Ureter (tissue), 1 donor: ENCODE measurements around the gene MDP1. TPM values are rescaled to one million over a fixed set of nuclear protein-coding genes. Genes with fewer than 3 reads are reported as not detected.
A peak's percentile ranks its signal among the peaks of the same experiment; 100 is the strongest.

Experiments used
- DNase-seq: peaks from one replicate; pipeline ENCODE4 v3.0.0-alpha.2; 2020; ENCODE audit warnings: low spot score
- total RNA-seq: library from RNA; stranded (reverse); gene quantifications from one replicate; pipeline ENCODE4 v1.2.4, GENCODE V29; 2023
- donor health status: DM: yes; HTN: yes; CAD: no.

MDP1 gene
- total RNA-seq, 1 donor from 2014 or later = 17.0 TPM

DNA sequence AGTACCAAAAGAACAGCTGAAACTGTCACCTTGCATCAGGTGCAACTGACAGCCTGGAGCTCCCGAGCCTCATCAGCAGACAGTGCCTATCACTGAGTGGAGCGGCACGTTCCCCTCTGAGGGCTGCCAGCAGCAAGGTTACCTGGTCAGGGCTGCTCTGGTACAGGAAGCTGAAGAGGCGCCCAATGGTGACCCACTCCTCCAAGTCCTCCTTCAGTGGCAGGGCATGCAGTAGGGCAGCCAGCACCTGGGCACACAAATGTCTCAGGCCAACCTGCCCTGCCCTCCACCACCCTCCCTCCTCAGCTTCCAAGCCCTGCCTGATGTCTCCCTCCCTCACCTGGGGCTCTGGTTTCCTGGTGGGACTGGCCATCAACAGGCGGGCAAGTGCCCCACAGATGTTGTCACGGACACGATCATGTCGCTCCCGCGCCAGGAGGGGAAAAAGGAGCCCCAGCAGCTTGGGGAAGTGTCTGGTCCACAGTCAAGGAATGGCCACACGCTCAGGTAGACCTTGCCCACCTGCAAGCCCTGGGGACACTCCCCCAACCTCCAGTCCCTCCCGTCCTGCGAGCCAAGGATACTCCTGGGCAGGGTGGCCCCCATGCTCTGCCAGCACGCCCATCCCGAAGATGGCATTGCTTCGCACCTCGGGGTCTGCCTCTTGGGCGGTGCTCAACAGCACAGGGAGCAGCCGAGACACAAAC lies 34.3 kb downstream of the MDP1 start:
- no peak for DNase-seq

DNA sequence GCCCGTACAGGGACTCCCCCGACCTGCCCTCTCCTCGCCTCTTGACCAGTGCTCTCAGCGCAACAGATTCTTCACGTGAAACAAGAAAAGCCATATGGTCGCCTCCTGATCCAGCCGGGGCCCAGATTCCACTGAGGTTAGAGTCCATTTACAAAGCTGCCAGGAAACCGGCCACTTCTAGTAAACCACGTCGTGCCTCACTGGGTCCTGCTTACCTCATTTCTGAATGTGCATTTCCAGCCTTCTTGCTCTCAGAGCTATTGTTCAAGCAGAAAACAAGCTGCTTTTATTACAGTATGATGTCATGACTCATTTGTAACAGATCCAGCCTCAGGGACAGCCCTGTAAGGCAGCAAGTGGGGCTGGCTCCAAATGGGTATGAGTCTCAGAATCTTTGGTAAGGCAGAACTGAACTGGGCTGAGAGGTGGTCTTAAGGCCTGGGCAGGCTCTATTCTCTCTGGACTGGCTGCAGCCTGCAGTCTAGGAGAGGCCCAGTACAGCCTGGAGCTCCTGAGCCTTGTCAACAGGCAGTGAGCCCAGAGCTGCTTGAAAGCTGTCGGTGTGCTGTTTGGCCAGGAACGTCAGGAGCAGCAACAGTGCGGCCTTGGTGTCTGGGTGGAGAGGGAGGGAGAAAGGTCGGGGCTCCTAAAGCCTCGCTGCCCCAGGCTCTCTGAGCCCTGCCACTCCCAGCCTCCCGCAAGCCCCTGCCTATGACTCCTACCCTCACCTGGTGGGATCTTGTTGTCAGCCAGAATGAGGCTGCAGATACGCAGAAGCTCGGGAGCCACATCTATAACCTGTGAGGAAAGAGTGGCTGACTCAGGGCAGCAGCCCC lies 35.7 kb downstream of the MDP1 start:
- no peak for DNase-seq

DNA sequence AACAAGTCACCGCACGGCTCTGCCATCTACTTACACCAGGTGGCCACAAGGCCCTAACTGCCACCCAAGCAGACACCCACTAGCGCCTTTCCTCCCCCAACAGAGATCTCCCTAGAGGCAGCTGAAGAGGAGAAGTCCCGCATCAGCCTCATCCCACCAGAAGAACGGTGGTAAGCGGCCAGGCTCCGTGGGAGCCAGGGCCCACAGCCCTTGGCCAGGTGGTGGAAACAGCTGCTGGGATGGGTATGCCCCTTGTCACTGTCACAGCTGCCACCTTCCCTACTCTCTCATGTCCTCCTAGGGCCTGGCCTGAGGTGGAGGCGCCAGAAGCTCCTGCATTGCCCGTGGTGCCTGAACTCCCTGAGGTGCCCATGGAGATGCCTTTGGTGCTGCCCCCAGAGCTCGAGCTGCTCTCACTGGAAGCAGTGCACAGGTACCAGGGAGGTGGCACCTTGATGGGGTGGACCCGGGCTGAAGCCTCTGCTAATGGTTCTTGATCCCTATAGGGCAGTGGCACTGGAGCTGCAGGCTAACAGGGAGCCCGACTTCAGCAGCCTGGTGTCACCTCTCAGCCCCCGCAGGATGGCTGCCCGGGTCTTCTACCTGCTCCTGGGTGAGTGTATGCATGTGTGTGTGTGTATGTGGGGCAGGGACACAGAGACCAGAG lies 36.4 kb downstream of the MDP1 start:
- no peak for DNase-seq

DNA sequence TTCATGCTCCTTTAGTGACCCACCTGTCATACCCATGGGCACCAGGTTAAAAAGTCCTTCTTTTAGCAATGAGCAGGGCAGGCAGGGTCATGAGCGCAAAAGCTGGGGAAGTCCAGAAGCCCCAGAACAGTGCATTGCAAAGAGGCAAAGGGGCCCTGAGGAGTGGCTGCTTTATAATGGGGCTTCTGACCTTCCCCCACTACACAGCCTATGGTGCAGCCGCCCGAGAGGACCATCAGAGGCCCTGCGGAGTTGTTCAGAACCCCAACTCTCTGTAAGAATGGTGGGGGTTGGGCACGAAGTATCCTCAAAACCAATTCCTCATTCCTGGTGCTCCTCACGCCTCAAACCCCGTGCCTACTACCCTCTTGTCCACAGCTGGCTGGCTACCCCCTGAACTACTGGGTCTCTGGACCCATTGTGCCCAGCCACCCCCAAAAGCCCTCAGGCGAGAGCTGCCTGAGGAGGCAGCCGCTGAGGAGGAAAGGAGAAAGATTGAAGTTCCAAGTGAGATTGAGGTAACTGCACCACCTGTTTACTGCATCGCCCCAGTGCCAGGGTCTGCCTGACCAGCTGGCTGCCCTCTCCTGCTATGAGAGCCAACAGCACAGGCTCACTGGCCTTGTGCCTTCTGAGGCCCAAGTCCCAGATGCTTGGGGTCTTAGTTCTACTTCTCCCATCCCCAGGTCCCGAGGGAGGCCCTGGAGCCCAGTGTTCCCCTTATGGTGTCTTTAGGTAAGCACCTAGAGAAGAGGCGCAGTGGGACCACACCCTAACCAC lies 37.3 kb downstream of the MDP1 start:
- DNase-seq = no peak

DNA sequence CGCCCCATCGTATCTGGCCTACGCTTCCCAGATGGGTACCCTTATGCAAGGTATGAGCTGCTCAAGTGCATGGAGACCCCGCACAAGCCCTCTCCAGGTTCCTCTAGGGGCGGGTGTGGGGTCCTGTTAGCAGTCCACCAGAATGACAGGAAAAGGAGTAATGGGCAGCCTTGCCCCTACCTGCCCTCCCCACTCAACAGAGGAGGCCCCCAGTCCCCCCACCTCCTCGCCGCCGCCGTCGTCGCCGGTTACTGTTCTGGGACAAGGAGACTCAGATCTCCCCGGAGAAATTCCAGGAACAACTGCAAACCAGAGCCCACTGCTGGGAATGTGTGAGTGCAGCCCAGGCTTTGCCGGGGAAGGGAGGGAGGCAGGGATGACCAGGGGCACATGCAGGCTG lies 38.0 kb downstream of the MDP1 start:
- DNase-seq = no peak

DNA sequence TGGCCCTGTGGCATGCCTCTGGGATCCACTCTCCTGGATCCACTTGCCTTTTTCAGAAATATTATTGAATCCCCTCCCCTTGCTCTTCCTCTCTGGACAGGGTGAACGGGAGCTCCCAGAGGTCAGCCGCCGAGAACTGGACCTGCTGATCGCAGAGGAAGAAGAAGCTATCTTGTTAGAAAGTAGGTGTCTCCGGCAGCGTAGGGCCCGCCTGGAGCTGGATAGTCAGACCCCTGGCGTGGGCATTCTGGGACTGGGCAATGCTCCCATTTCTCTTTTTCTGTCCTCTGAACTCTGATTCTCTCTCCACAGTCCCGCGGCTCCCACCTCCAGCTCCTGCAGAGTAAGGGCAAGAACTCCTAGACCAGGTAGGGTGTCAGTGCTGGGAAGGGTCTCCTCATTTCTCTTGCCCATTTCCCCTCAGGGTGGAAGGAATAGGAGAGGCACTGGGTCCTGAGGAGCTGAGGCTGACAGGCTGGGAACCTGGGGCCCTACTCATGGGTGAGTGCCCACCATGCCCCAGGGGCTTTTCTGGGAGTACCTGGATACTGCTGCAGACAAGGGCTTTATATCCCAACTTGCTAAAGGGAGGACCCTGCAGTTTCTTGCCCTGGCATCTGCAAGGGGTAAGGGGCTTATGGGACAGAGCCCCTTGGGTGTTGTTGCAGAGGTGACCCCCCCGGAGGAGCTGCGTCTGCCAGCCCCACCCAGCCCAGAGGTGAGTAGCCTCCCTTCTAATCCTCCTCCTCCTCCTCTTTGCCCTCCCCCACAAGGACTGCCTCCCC lies 38.6 kb downstream of the MDP1 start:
- no peak for DNase-seq

DNA sequence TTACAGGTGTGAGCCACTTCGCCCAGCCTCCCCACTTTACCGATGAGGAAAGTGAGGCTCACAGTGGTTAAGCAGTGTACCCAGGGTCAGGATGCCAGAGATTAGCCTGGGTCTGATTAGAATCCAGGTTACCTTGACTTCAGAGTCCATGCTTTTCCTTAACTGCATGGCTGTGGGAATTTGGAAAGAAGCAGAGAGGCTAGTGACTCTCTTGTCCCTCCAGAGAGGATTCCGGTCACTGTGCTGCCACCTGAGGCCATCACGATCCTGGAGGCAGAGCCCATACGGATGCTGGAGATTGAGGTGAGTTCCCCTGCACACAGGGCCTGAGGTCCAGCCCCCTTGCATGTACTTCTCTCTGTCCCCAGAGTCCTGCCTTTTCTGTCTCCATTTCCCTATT lies 39.3 kb downstream of the MDP1 start:
- no peak for DNase-seq

DNA sequence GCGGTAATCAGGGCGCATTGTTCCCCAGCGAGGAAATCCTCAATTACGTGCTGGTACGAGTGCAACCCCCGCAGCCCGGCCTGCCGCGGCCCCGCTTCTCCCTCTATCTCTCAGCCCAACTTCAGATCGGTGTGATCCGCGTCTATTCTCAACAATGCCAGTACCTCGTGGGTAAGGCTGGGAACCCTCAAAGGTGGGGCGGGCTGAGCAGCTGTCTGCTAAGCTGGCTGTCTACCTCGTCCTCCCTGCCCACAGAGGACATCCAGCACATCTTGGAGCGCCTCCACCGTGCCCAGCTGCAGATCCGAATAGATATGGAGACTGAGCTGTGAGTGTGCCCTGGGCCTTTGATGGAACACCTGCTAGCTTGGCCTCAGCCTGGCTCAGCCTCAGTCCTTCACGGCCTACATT lies 43.0 kb downstream of the MDP1 start:
- no peak for DNase-seq

DNA sequence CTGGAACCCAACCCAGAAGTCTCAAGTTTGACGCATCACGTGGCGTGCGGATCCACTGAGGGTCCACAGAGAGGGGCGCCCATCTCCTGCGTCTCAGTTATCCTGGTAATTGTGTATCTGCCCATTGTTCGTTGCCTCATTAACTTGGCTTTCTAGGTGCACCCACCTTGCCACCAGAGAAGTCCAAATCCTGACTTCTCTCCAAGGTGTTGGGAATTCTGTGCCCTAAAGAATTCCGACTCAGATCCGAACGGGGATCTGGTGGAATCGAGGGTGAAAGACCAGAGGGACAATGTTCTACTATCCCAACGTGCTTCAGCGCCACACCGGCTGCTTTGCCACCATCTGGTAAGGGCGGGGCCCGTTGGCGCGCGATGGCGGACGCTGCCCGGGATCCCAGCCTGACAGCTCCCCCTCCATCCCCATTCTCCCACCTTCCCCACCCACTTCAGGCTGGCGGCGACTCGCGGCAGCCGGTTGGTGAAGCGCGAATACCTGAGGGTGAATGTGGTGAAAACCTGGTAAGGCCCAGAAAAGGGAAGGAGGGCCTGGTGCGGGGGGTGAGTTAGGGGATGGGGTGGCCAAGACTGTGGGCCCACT lies 43.5 kb downstream of the MDP1 start:
- no peak for DNase-seq

DNA sequence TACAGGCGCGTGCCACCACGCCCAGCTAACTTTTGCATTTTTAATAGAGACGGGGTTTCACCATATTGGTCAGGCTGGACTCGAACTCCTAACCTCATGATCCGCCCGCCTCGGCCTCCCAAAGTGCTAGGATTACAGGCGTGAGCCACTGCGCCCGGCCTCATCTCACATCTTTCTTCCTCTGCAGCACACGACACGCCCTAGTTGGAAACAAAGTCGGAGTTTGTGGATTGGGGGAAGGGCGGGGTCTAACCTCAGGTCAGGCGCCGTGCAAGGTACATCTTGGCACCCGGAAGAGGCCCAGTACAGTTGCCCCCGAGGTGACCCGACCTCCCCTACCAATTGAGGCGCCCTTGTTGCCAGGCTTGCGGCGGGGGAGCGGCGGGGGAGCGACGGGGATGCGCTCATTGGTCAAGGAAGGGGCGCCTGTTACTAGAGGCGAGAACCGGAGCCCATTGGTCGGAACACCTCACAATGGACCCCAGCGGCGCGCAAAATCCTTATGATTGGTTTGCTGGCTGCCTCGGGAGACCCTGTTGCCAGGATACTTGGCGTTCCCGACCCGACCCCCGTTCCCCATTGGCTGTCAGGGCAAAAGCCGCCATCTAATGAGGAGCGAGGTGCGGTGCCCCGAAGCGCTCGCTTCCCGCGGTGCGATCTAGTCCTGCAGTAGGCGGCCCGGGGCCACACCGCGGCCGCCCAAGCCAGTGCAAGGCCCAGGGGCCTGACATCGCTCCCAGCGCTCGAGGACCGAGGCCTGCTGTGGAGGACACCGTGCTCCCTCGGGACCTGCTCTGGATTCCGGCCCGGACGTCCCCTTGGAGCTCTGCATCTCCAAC lies 44.2 kb downstream of the MDP1 start, which contains the start of gene REC8:
Gene REC8, plus strand, starts transcription at position 659 of the 839 bp plus-strand sequence. CDS start 473 bp downstream, outside the sequence.
- peak; percentile 81 for DNase-seq

DNA sequence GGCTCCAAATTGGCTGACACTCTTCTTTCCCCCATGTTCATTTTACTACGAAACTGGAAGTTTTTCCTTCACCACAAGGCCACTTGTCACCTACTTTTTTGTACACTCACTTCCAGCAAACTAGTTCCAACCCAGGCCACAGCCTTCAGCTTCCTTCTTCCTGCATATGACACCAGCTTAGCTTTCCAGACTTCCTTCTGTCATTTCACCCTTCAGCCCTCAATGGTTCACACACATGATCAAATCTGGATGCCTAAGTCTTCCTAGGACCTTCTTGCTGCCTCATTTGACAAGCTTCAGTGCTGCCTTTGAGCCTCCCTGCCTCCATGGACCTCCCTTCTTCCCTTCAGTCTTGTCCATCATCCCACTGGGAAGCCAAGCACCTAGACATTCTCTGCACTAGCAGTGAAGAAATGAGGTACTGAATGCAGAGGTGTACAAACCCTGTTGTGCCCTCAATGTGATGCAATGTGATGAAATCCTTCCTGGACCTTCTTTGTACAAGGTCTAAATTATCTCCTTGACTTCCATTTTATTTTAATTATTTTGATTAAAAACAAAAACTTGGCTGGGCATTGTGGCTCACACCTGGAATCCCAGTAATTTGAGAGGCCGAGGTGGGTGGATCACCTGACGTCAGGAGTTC lies 48.3 kb downstream of the MDP1 start:
- no peak for DNase-seq

DNA sequence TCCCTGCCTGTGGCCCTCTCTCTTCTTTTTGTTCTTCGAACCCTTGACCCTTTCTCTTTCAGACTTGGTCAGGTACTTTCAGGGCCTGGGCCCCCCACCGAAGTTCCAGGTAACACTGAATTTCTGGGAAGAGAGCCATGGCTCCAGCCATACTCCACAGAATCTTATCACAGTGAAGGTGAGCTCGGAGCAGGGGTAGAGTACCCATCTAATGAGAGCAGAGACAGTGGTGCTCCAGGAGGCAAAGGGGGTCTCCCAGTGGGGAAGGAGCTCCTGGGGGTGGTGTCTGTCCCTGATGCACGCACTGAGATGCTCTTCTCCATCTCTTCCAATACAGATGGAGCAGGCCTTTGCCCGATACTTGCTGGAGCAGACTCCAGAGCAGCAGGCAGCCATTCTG lies 50.1 kb downstream of the MDP1 start:
- DNase-seq = no peak

DNA sequence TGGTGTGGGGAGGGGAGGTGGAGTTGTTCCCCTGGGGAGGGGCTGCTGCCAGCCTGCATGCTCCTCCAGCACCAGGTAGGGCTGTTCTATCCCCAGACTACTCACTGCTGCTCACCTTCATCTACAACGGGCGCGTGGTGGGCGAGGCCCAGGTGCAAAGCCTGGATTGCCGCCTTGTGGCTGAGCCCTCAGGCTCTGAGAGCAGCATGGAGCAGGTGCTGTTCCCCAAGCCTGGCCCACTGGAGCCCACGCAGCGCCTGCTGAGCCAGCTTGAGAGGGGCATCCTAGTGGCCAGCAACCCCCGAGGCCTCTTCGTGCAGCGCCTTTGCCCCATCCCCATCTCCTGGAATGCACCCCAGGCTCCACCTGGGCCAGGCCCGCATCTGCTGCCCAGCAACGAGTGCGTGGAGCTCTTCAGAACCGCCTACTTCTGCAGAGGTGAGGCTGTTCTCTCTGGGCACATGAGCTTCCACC lies 51.3 kb downstream of the MDP1 start:
- DNase-seq = no peak

Other genes starting within 250 kb of the MDP1 start
- gene DHRS4L2, start 227.1 kb downstream of the MDP1 start, total RNA-seq = 30.3 TPM
- gene CARMIL3, start 164.1 kb downstream of the MDP1 start, total RNA-seq = 1.3 TPM
- gene CPNE6, start 144.5 kb downstream of the MDP1 start, total RNA-seq = 1.5 TPM
- gene PCK2, start 121.8 kb downstream of the MDP1 start, total RNA-seq = 116 TPM
- gene DCAF11, start 101.3 kb downstream of the MDP1 start, total RNA-seq = 65.7 TPM
- gene NRL, start 101.1 kb downstream of the MDP1 start, total RNA-seq = 3.9 TPM
- 0.55 TPM for gene FITM1, start 85.4 kb downstream of the MDP1 start, total RNA-seq
- 227 TPM for gene PSME1, start 79.9 kb downstream of the MDP1 start, total RNA-seq
- gene EMC9, start 74.5 kb downstream of the MDP1 start, total RNA-seq = 25.7 TPM
- 213 TPM for gene PSME2, start 69.5 kb downstream of the MDP1 start, total RNA-seq
- 86.6 TPM for gene RNF31, start 68.6 kb downstream of the MDP1 start, total RNA-seq
- gene IRF9, start 54.8 kb downstream of the MDP1 start, total RNA-seq = 101 TPM
- 12.6 TPM for gene REC8, start 44.0 kb downstream of the MDP1 start, total RNA-seq
- gene IPO4, start 27.2 kb downstream of the MDP1 start, total RNA-seq = 69.1 TPM
- gene TM9SF1, start 20.6 kb downstream of the MDP1 start, total RNA-seq = 42.9 TPM
- gene TSSK4, start 10.4 kb downstream of the MDP1 start, total RNA-seq = 2.1 TPM
- gene CHMP4A, start 2.6 kb downstream of the MDP1 start, total RNA-seq = 58.6 TPM
- gene NEDD8, start 16.3 kb upstream of the MDP1 start, total RNA-seq = 159 TPM
- 78.7 TPM for gene GMPR2, start 16.9 kb upstream of the MDP1 start, total RNA-seq
- gene TINF2, start 26.6 kb upstream of the MDP1 start, total RNA-seq = 82.5 TPM
- gene TGM1, start 47.1 kb upstream of the MDP1 start, total RNA-seq = 7.7 TPM
- 36.1 TPM for gene RABGGTA, start 55.5 kb upstream of the MDP1 start, total RNA-seq
- gene DHRS1, start 83.7 kb upstream of the MDP1 start, total RNA-seq = 28.7 TPM
- gene NOP9, start 83.8 kb upstream of the MDP1 start, total RNA-seq = 36.5 TPM
- gene CIDEB, start 91.9 kb upstream of the MDP1 start, total RNA-seq = 11.1 TPM
- gene LTB4R2, start 94.1 kb upstream of the MDP1 start, total RNA-seq = 8.2 TPM
- 9.6 TPM for gene LTB4R, start 95.4 kb upstream of the MDP1 start, total RNA-seq
- gene ADCY4, start 119.0 kb upstream of the MDP1 start, total RNA-seq = 61.7 TPM
- 22.4 TPM for gene RIPK3, start 123.9 kb upstream of the MDP1 start, total RNA-seq
- gene NFATC4, start 152.1 kb upstream of the MDP1 start, total RNA-seq = 67.2 TPM
- gene NYNRIN, start 182.9 kb upstream of the MDP1 start, total RNA-seq = 32.7 TPM
- gene CBLN3, start 213.6 kb upstream of the MDP1 start, total RNA-seq = 2.2 TPM
- 72.9 TPM for gene KHNYN, start 213.9 kb upstream of the MDP1 start, total RNA-seq
- gene SDR39U1, start 226.7 kb upstream of the MDP1 start, total RNA-seq = 73.5 TPM